H1 (cell line): ENCODE data around the gene HMGA1. TPM values are rescaled to one million over a fixed set of nuclear protein-coding genes. Genes with fewer than 3 reads are reported as not detected.

ENCODE experiments used
- CTBP2 ChIP-seq: IDR thresholded peaks from 2 replicates; pipeline ENCODE4 v1.7.0; 2011; ENCODE audit warnings: borderline replicate concordance, mild to moderate bottlenecking, moderate library complexity, mixed read lengths, low read length; ENCODE audit not compliant: insufficient read depth, insufficient read length
- KDM4A ChIP-seq: IDR thresholded peaks from one replicate; pipeline ENCODE4 v1.7.1; 2012; ENCODE audit warnings: low read depth, mild to moderate bottlenecking, moderate library complexity, low read length, inconsistent platforms; ENCODE audit not compliant: severe bottlenecking
- RBBP5 ChIP-seq: IDR thresholded peaks from 2 replicates; pipeline ENCODE4 v1.7.1; 2012; ENCODE audit warnings: low read depth, mild to moderate bottlenecking, inconsistent platforms, low read length, moderate library complexity, borderline replicate concordance
- polyA plus RNA-seq, 7 experiments: library from polyadenylated mRNA; depleted of rRNA in 3 of 7; stranded (reverse) in 5 of 7; unstranded in 2 of 7; fragments of >200 nt in 5 of 7; fragments of 200-250 nt in 2 of 7; gene quantifications; 1 replicate in 5 of 7; 2 replicates in 1 of 7; 4 replicates in 1 of 7; pipeline versions ENCODE4 v1.2.1 to v1.2.3, GENCODE V29; 2011 to 2013; ENCODE audit warnings: missing spikeins in 2 of 7, mixed read lengths in 2 of 7
- total RNA-seq: library from RNA; stranded (reverse); fragmentation: NEBNext Ultra II Directional; extraction: Animal tissue kit (Norgen Biotek cat#: 25700); gene quantifications from 2 replicates; pipeline ENCODE4 v1.2.1, GENCODE V29; 2021

Gene HMGA1
- total and polyA plus RNA-seq, 2 of the 8 experiments (the other 6 are each of a cell fraction or from before 2014, with no cell fraction given): 1,557 to 2,636 TPM

GRCh38 chr6:34204693-34205092, 32.0 kb upstream of the HMGA1 start (continued):
- TF ChIP-seq CTBP2 (no peak), RBBP5 (no peak), KDM4A (no peak)
- TF ChIP-seq, all 59 proteins: peak for 0
